ENCODE results near the gene OSMR.
"Not testable (repeated sequence)": the region's sequence is repeated elsewhere in the genome, so short reads cannot be mapped to it uniquely, and the experiment has no call there.

The OSMR gene

GRCh38 chr5:38847559-38848347 is 1.9 kb downstream of the OSMR start:
- Mint-ChIP-seq H3K4me3 (no peak overlapping the region), H3K27ac (no peak overlapping the region), H3K27me3 (peaks cover 73% of the 10 kb centered on the region), H3K36me3 (ENCODE audit: low read depth) (no peaks in the 10 kb centered on the region), H3K9me3 (peaks cover 13% of the 10 kb centered on the region), H3K4me1 (ENCODE audit: low read depth) (peaks cover 11% of the 10 kb centered on the region)
- no peak for DNase-seq

GRCh38 chr5:38848637-38849036 is 2.8 kb downstream of the OSMR start:
- Mint-ChIP-seq H3K4me1 (ENCODE audit: low read depth) (peaks cover 11% of the 10 kb centered on the region), H3K9me3 (peaks cover 13% of the 10 kb centered on the region), H3K27ac (no peak overlapping the region), H3K27me3 (peaks cover 68% of the 10 kb centered on the region), H3K36me3 (ENCODE audit: low read depth) (no peaks in the 10 kb centered on the region), H3K4me3 (no peak overlapping the region)
- DNase-seq, result no peak

GRCh38 chr5:38851640-38852039 is 5.8 kb downstream of the OSMR start:
- not testable (repeated sequence) for H3K27ac Mint-ChIP-seq; H3K36me3 Mint-ChIP-seq (ENCODE audit: low read depth); H3K4me3 Mint-ChIP-seq; H3K4me1 Mint-ChIP-seq (ENCODE audit: low read depth); DNase-seq
- Mint-ChIP-seq H3K27me3 (peaks cover 50% of the 10 kb centered on the region), H3K9me3 (peaks cover 13% of the 10 kb centered on the region)

- DNase-seq, result no peak
- H3K36me3 Mint-ChIP-seq (ENCODE audit: low read depth), result no peaks in the 10 kb centered on the region
- no peaks in the 10 kb centered on the region for H3K4me1 Mint-ChIP-seq (ENCODE audit: low read depth)
- H3K27me3 Mint-ChIP-seq, result peaks cover 35% of the 10 kb centered on the region
- no peak overlapping the region for H3K4me3 Mint-ChIP-seq
- no peak overlapping the region for H3K27ac Mint-ChIP-seq
- H3K9me3 Mint-ChIP-seq, result peaks cover 13% of the 10 kb centered on the region
Measured at GRCh38 chr5:38853753-38854470, 8.1 kb downstream of the OSMR start.

GRCh38 chr5:38854907-38855306 is 9.1 kb downstream of the OSMR start:
- H3K9me3 Mint-ChIP-seq, result peaks cover 13% of the 10 kb centered on the region

GRCh38 chr5:38856660-38857059 is 10.8 kb downstream of the OSMR start:
- Mint-ChIP-seq H3K9me3 (peaks cover 8% of the 10 kb centered on the region), H3K27ac (no peak overlapping the region), H3K27me3 (peaks cover 29% of the 10 kb centered on the region), H3K36me3 (ENCODE audit: low read depth) (no peaks in the 10 kb centered on the region), H3K4me3 (no peak overlapping the region), H3K4me1 (ENCODE audit: low read depth) (no peaks in the 10 kb centered on the region)
- DNase-seq, result no peak

More at GRCh38 chr5:38854907-38855306, 9.1 kb downstream of the OSMR start:
- H3K27ac Mint-ChIP-seq, result no peak overlapping the region
- no peaks in the 10 kb centered on the region for H3K4me1 Mint-ChIP-seq (ENCODE audit: low read depth)
- no peak for DNase-seq
- no peaks in the 10 kb centered on the region for H3K36me3 Mint-ChIP-seq (ENCODE audit: low read depth)
- H3K27me3 Mint-ChIP-seq, result peaks cover 41% of the 10 kb centered on the region
- no peak overlapping the region for H3K4me3 Mint-ChIP-seq

GRCh38 chr5:38858839-38859238 is 13.0 kb downstream of the OSMR start:
- DNase-seq, result no peak

GRCh38 chr5:38861986-38862770 is 16.4 kb downstream of the OSMR start:
- H3K4me3 Mint-ChIP-seq; H3K9me3 Mint-ChIP-seq; H3K4me1 Mint-ChIP-seq (ENCODE audit: low read depth); DNase-seq; H3K27ac Mint-ChIP-seq; H3K36me3 Mint-ChIP-seq (ENCODE audit: low read depth): not testable (repeated sequence)
- peaks cover 13% of the 10 kb centered on the region for H3K27me3 Mint-ChIP-seq

More at GRCh38 chr5:38858839-38859238, 13.0 kb downstream of the OSMR start:
- H3K27ac Mint-ChIP-seq, result no peak overlapping the region
- no peak overlapping the region for H3K4me3 Mint-ChIP-seq
- H3K9me3 Mint-ChIP-seq, result no peaks in the 10 kb centered on the region
- H3K4me1 Mint-ChIP-seq (ENCODE audit: low read depth), result no peaks in the 10 kb centered on the region
- H3K27me3 Mint-ChIP-seq, result peaks cover 23% of the 10 kb centered on the region
- H3K36me3 Mint-ChIP-seq (ENCODE audit: low read depth), result no peaks in the 10 kb centered on the region

- Mint-ChIP-seq H3K27ac (no peak overlapping the region), H3K9me3 (peaks cover 5% of the 10 kb centered on the region), H3K4me3 (no peak overlapping the region), H3K36me3 (ENCODE audit: low read depth) (no peaks in the 10 kb centered on the region), H3K27me3 (peaks cover 23% of the 10 kb centered on the region), H3K4me1 (ENCODE audit: low read depth) (no peaks in the 10 kb centered on the region)
- DNase-seq, result no peak
Measured at GRCh38 chr5:38866362-38867031, 20.7 kb downstream of the OSMR start.

GRCh38 chr5:38867032-38867398 is 21.2 kb downstream of the OSMR start:
- no peak for DNase-seq
- Mint-ChIP-seq H3K9me3 (peaks cover 5% of the 10 kb centered on the region), H3K4me3 (no peak overlapping the region), H3K27ac (no peak overlapping the region), H3K36me3 (ENCODE audit: low read depth) (no peaks in the 10 kb centered on the region), H3K27me3 (peaks cover 27% of the 10 kb centered on the region), H3K4me1 (ENCODE audit: low read depth) (no peaks in the 10 kb centered on the region)

- Mint-ChIP-seq H3K4me3 (no peak overlapping the region), H3K27me3 (peaks cover 30% of the 10 kb centered on the region), H3K9me3 (peaks cover 5% of the 10 kb centered on the region), H3K4me1 (ENCODE audit: low read depth) (no peaks in the 10 kb centered on the region), H3K36me3 (ENCODE audit: low read depth) (no peaks in the 10 kb centered on the region), H3K27ac (no peak overlapping the region)
- no peak for DNase-seq
Measured at GRCh38 chr5:38867416-38867815, 21.6 kb downstream of the OSMR start.

GRCh38 chr5:38870595-38870994 is 24.8 kb downstream of the OSMR start:
- H3K27ac Mint-ChIP-seq, result no peak overlapping the region

GRCh38 chr5:38871058-38871605 is 25.3 kb downstream of the OSMR start:
- H3K27me3 Mint-ChIP-seq, result peaks cover 58% of the 10 kb centered on the region
- DNase-seq, result no peak

More at GRCh38 chr5:38870595-38870994, 24.8 kb downstream of the OSMR start:
- Mint-ChIP-seq H3K27me3 (peaks cover 53% of the 10 kb centered on the region), H3K36me3 (ENCODE audit: low read depth) (no peaks in the 10 kb centered on the region), H3K4me3 (no peak overlapping the region), H3K4me1 (ENCODE audit: low read depth) (no peaks in the 10 kb centered on the region), H3K9me3 (no peaks in the 10 kb centered on the region)
- DNase-seq, result no peak

More at GRCh38 chr5:38871058-38871605, 25.3 kb downstream of the OSMR start:
- no peaks in the 10 kb centered on the region for H3K36me3 Mint-ChIP-seq (ENCODE audit: low read depth)
- no peaks in the 10 kb centered on the region for H3K4me1 Mint-ChIP-seq (ENCODE audit: low read depth)
- no peaks in the 10 kb centered on the region for H3K9me3 Mint-ChIP-seq
- H3K4me3 Mint-ChIP-seq, result no peak overlapping the region
- no peak overlapping the region for H3K27ac Mint-ChIP-seq

All from activated T-cell treated with anti-CD3 and anti-CD28 coated beads, Interleukin-2, amount 50 U/mL, for 24 hours (primary cell).